Transverse colon (tissue), 4 donors: ENCODE measurements around the gene CHAMP1. TPM values are rescaled to one million over a fixed set of nuclear protein-coding genes. Genes with fewer than 3 reads are reported as not detected.
"Not testable (repeated sequence)": the region's sequence is repeated elsewhere in the genome, so short reads cannot be mapped to it uniquely, and the experiment has no call there.

Source experiments
- DNase-seq: peaks from one replicate; pipeline ENCODE4 v3.0.0-alpha.2; 2019
- H3K27ac ChIP-seq, 4 donors: fragments of 200-600 bp; sonication (generic); 2 replicates each; pipeline ENCODE4 v1.5.1; 2016 to 2018; ENCODE audit warnings: inconsistent platforms in 4 of 4
- H3K27me3 ChIP-seq: fragments of 200-600 bp; sonication (generic); 2 replicates; pipeline ENCODE4 v1.5.1; 2017; ENCODE audit warnings: inconsistent platforms
- H3K36me3 ChIP-seq, 4 donors: fragments of 200-600 bp; sonication (generic); 2 replicates each; pipeline ENCODE4 v1.5.1; 2017 to 2019; ENCODE audit warnings: inconsistent platforms in 4 of 4
- H3K4me1 ChIP-seq, 4 donors: fragments of 200-600 bp; sonication (generic); 2 replicates each; pipeline ENCODE4 v1.5.1; 2017 to 2020; ENCODE audit warnings: inconsistent platforms in 4 of 4
- H3K4me3 ChIP-seq, 4 donors: fragments of 200-600 bp; sonication (generic); 1 replicate in 1 of 4; 2 replicates in 3 of 4; pipeline versions ENCODE4 v1.5.1 to v1.6.1; 2017 to 2019; ENCODE audit warnings: inconsistent platforms in 4 of 4
- H3K9me3 ChIP-seq, 2 donors: fragments of 200-600 bp; sonication (generic); 2 replicates each; pipeline ENCODE4 v1.5.1; 2017 to 2019; ENCODE audit warnings: inconsistent platforms in 2 of 2
- EP300 ChIP-seq: sonication (generic); formaldehyde crosslinking; IDR thresholded peaks from one replicate; pipeline ENCODE4 v1.6.1; 2017; ENCODE audit warnings: antibody characterized with exemption, low read depth
- POLR2A ChIP-seq: fragments of 450-650 bp; IDR thresholded peaks from one replicate; pipeline ENCODE4 v1.6.1; 2016; ENCODE audit warnings: antibody characterized with exemption, mild to moderate bottlenecking, moderate library complexity
- POLR2AphosphoS5 ChIP-seq, 3 donors: sonication (generic); formaldehyde crosslinking; IDR thresholded peaks; one replicate each; pipeline ENCODE4 v1.6.1; 2016; ENCODE audit warnings: antibody characterized with exemption in 3 of 3
- WGBS, 2 donors: methylation state at CpG; one replicate each; pipeline ENCODE4 v1.1.5; 2018; ENCODE audit warnings: low coverage in 1 of 2; 5-methylcytosine and 5-hydroxymethylcytosine counted together
- in situ Hi-C, 4 donors: fragments of 200-750 bp; cut with MboI; loops; one replicate each; pipeline versions ENCODE4 v1.15.0 to v1.15.1; 2017; ENCODE audit warnings: low sequenced_read_pairs in 3 of 4, low pct_ligation_motif_present in 1 of 4, low pct_unique_long_range_greater_than_20kb in 1 of 4
- intact Hi-C: fragments of 100-400 bp; cut with DNase I; formaldehyde crosslinking; loops from one replicate; pipeline ENCODE4 v1.15.1; 2023; ENCODE audit warnings: low total_unique reads
- total RNA-seq, 4 donors: library from RNA; depleted of rRNA; stranded (reverse); fragments of >200 nt; gene quantifications; one replicate each; pipeline ENCODE4 v1.1.0, GENCODE V29; 2016
- TF ChIP-seq, protein P1 (sequence below), 5 experiments: fragments of 200-600 bp in 3 of 5; fragments of 450-650 bp in 2 of 5; sonication (generic) in 3 of 5; IDR thresholded peaks; 1 replicate in 2 of 5; 2 replicates in 3 of 5; pipeline ENCODE4 v1.5.1; 2016 to 2017; ENCODE audit warnings: antibody characterized with exemption in 5 of 5, inconsistent platforms in 3 of 5, mild to moderate bottlenecking in 2 of 5, moderate library complexity in 1 of 5

CHAMP1 gene
- total RNA-seq, 4 donors from 2014 or later = 3.4 to 57.2 (median 20.0) TPM

DNA sequence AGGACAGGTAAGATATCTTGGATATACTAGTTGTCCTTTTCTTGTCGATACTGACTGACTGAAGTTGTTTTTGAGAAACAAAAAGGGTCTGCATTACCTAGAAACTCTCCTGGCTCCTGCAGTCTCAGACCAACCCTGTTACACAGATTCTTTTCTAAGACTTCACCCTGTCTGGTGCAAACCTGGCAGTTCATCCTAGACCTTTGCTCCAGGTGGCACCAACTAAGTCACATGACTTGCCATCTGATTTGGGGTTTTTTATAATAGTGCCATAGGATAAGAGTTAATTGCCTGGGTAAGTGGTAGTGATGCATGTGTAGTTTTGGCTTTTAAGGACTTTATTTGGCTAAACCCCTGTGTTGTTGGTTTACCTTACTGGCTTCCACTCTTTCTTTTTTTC lies 14.3 kb downstream of the CHAMP1 start:
- Histone ChIP-seq H3K27me3 (no peaks in the 10 kb centered on the region), H3K9me3 (no peaks in the 10 kb centered on the region), H3K4me1 (peaks cover 0 to 8% (median 3%) of the 10 kb centered on the region in 4 donors), H3K36me3 (peaks cover 0 to 21% (median 7%) of the 10 kb centered on the region in 4 donors), H3K4me3 (no peak overlapping the region), H3K27ac (peak overlapping the region in 1 of 4 donors; percentile 21)
- TF ChIP-seq, protein P1, sequence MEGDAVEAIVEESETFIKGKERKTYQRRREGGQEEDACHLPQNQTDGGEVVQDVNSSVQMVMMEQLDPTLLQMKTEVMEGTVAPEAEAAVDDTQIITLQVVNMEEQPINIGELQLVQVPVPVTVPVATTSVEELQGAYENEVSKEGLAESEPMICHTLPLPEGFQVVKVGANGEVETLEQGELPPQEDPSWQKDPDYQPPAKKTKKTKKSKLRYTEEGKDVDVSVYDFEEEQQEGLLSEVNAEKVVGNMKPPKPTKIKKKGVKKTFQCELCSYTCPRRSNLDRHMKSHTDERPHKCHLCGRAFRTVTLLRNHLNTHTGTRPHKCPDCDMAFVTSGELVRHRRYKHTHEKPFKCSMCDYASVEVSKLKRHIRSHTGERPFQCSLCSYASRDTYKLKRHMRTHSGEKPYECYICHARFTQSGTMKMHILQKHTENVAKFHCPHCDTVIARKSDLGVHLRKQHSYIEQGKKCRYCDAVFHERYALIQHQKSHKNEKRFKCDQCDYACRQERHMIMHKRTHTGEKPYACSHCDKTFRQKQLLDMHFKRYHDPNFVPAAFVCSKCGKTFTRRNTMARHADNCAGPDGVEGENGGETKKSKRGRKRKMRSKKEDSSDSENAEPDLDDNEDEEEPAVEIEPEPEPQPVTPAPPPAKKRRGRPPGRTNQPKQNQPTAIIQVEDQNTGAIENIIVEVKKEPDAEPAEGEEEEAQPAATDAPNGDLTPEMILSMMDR (IDR thresholded peaks at IDR 0.05) = no peak
- TF ChIP-seq EP300 (no peak), POLR2A (no peak), POLR2AphosphoS5 (IDR thresholded peaks at IDR 0.05) (no peak)
- 65 to 71% methylated on average over 1 of the region's 1 CpG for WGBS, 2 donors
- intact Hi-C loops (no loop called here), in situ Hi-C loops (no loop called here)
- DNase-seq = no peak

DNA sequence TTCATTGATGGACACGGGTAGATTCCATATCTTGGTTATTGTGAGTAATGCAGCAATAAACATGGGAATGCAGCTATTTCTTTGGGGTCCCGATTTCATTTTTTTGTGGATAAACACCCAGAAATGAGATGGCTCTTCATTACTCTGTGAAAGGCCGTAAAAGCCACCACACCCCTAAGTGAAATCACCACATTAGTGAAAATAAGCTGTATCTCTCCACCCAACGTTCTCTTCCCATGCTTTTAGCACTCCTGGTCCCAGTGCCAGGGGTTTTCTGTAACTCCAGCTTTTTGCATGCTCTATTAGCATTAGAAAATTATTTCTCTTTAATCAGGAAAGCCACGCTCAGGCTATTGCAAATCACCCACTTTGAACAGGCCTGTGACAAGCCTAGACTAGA lies 15.8 kb downstream of the CHAMP1 start:
- Histone ChIP-seq H3K4me1 (peaks cover 0 to 15% (median 3%) of the 10 kb centered on the region in 4 donors), H3K36me3 (peaks cover 0 to 9% (median 0%) of the 10 kb centered on the region in 4 donors), H3K27me3 (no peaks in the 10 kb centered on the region), H3K27ac (no peak overlapping the region), H3K9me3 (no peaks in the 10 kb centered on the region), H3K4me3 (no peak overlapping the region)
- intact Hi-C loops (no loop called here), in situ Hi-C loops (no loop called here)
- whole genome bisulfite sequencing, 2 donors = 73 to 74% methylated on average over 5 of the region's 5 CpGs
- no peak for DNase-seq
- no peak for TF ChIP-seq EP300
- no peak for TF ChIP-seq POLR2AphosphoS5 (IDR thresholded peaks at IDR 0.05)
- TF ChIP-seq POLR2A = no peak
- TF ChIP-seq, protein P1 (IDR thresholded peaks at IDR 0.05) = no peak

DNA sequence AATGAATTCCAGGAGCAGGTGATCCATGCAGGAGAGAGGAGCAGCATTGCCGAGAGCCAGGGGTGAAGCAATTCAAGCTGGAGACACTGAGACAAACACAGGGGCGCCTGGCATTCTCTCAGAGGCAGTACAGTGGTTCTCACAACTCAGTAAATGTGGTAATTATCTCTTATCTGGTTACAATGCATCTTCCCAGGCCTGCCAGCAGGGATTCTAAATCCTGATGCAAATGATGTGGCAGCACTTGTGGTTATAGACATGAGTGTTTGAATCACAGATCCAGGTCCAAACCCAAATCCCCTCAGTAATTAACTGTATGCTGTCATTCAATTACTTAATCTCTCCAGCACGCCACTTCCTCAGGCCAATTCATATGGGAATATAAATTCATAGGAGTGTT lies 19.6 kb downstream of the CHAMP1 start:
- H3K4me3 ChIP-seq, intact Hi-C loops, H3K9me3 ChIP-seq, H3K36me3 ChIP-seq, DNase-seq, H3K27ac ChIP-seq, in situ Hi-C loops, H3K4me1 ChIP-seq, H3K27me3 ChIP-seq: not testable (repeated sequence)
- 72% methylated on average over 3 of the region's 3 CpGs; no CpG with 5 or more reads in 1 of the 2 donors for WGBS, 2 donors

DNA sequence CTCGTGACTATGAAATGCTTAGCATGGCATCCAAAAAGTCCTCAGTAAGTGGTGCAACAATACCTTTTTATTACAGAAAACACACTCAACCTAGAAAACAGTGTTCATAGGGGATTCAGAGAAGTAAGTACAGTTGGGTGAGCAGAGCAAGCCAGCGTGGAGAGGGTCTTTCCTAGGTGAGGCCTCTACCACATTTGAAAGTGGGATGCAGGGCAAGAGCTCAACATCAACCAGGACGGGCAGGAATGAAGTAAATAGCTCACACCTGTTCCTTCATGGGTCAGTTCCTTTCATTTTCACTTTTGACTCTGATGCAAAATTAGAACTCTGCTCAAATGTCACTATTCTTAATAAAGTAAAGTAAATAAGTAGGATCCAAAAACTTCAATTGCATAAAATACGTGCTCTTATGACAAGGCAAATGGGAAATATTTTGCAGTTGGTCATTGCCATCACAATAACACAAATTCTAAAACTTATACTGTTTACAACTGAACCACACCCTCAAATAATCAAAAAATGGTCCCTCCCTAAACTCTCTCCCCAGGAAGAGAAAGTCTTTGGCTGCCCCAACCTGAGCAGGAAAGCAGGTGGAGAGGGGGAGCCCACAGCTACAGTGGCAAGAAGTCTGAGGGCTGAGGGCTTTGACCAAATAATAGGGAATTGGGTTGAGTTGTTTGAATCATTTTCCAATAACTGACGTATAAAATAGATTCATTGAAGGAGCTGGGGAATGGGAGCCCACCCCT lies 20.2 kb downstream of the CHAMP1 start:
- H3K36me3 ChIP-seq = no peaks in the 10 kb centered on the region
- 46 to 53% methylated on average over 5 of the region's 5 CpGs for WGBS, 2 donors
- peaks cover 0 to 9% (median 0%) of the 10 kb centered on the region in 4 donors for H3K4me1 ChIP-seq
- TF ChIP-seq EP300 (no peak), POLR2AphosphoS5 (IDR thresholded peaks at IDR 0.05) (no peak), POLR2A (no peak)
- TF ChIP-seq, protein P1 (IDR thresholded peaks at IDR 0.05) = no peak
- no peaks in the 10 kb centered on the region for H3K9me3 ChIP-seq
- in situ Hi-C loops (no loop called here), intact Hi-C loops (no loop called here)
- no peak for DNase-seq
- no peak overlapping the region for H3K4me3 ChIP-seq
- H3K27ac ChIP-seq = no peak overlapping the region
- no peaks in the 10 kb centered on the region for H3K27me3 ChIP-seq

DNA sequence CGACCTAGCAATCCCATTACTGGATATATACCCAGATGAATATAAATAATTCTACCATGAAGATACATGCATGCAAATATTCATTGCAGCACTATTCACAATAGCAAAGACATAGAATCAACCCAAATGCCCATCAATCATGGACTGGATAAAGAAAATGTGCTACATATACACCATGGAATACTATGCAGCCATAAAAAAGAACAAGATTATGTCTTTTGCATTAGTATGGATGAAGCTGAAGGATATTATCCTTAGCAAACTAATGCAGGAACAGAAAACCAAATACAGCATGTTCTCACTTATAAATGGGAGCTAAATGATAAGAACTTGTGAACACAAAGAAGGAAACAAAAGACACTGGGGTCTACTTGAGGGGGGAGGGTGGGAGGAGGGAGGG lies 22.2 kb downstream of the CHAMP1 start:
- H3K4me3 ChIP-seq, H3K27me3 ChIP-seq, H3K36me3 ChIP-seq, in situ Hi-C loops, H3K27ac ChIP-seq, H3K9me3 ChIP-seq, DNase-seq, intact Hi-C loops: not testable (repeated sequence)
- H3K4me1 ChIP-seq = peaks cover 0 to 15% (median 1%) of the 10 kb centered on the region in 4 donors
- 68 to 83% methylated on average over 1 of the region's 1 CpG for WGBS, 2 donors
